Upper lobe of left lung (tissue), 4 donors: ENCODE results near the gene PON1.

Experiments used
- EP300 ChIP-seq, 4 donors: sonication (generic); formaldehyde crosslinking; IDR thresholded peaks; one replicate each; pipeline ENCODE4 v1.5.1; 2017; ENCODE audit warnings: antibody characterized with exemption in 4 of 4, control low read depth in 2 of 4
- POLR2A ChIP-seq, 4 donors: fragments of 450-650 bp; IDR thresholded peaks; one replicate each; pipeline ENCODE4 v1.5.1; 2016 to 2017; ENCODE audit warnings: antibody characterized with exemption in 4 of 4, mild to moderate bottlenecking in 2 of 4
- POLR2AphosphoS5 ChIP-seq, 2 donors: sonication (generic); formaldehyde crosslinking; IDR thresholded peaks; one replicate each; pipeline ENCODE4 v1.5.1; 2017; ENCODE audit warnings: antibody characterized with exemption in 2 of 2
- TF ChIP-seq, protein P1 (sequence below), 6 experiments: fragments of 450-650 bp in 4 of 6; fragments of 200-600 bp in 2 of 6; sonication (generic) in 2 of 6; IDR thresholded peaks; one replicate each; pipeline ENCODE4 v1.5.1; 2016 to 2019; ENCODE audit warnings: antibody characterized with exemption in 6 of 6

DNA sequence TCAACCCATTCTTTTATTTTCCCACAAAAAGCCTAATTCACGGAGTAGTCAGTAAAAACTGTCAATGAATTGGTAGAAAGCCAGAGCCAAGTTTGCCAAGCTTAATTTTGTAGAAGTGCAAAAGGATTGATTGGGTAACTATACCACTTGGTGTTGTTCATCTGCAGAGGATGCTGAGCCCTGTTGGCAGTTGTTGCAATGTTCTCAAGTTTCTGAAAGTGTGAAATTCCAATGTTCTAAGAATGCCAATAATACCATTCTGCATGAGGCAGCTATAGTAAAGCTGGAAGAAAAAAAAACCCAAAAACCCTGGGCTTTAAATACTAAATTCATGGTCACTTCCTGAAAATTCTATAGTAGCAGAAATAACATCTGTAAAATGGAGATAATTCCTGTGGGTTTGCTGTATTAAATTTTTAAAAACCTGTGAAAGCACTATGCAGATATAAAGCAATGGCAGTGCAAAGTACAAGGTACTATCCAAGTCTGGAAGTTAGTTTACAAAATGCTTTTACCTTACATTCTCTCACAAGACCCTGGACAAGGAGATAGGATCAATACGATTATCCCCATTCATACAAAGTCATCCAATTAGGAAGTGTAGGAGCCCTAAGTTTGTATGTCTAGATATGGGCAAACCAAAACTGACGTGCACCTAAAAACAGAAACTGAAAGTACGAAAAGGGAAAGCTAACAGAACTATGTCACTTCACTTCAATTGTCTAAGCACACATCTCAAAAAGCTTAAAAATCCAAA, 6.0 kb upstream of the PON1 start:
- TF ChIP-seq, protein P1, sequence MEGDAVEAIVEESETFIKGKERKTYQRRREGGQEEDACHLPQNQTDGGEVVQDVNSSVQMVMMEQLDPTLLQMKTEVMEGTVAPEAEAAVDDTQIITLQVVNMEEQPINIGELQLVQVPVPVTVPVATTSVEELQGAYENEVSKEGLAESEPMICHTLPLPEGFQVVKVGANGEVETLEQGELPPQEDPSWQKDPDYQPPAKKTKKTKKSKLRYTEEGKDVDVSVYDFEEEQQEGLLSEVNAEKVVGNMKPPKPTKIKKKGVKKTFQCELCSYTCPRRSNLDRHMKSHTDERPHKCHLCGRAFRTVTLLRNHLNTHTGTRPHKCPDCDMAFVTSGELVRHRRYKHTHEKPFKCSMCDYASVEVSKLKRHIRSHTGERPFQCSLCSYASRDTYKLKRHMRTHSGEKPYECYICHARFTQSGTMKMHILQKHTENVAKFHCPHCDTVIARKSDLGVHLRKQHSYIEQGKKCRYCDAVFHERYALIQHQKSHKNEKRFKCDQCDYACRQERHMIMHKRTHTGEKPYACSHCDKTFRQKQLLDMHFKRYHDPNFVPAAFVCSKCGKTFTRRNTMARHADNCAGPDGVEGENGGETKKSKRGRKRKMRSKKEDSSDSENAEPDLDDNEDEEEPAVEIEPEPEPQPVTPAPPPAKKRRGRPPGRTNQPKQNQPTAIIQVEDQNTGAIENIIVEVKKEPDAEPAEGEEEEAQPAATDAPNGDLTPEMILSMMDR (IDR thresholded peaks at IDR 0.05): no peak
- TF ChIP-seq EP300 (IDR thresholded peaks at IDR 0.05) (no peak), POLR2A (IDR thresholded peaks at IDR 0.05) (no peak), POLR2AphosphoS5 (IDR thresholded peaks at IDR 0.05) (no peak)
